ENCODE data around the gene SORCS2.

SORCS2 gene

DNA sequence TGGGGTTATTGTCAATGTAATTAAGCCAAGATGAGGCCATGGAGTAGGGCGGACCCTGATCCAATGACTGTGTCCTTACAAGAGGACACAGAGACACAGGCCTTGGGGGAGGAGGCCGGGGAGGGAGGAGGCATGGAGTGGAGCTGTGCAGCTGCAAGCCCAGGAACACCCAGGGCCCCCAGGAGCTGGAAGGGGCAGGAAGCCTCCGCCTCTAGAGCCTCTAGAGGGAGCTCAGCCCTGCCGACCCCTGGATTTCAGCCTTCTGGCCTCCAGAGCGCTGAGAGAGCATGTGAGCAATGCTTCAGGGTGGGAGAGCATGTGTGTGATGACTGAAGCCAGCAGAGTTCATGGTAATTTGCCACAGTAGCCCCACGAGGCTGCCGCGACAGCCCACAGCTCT lies 512.7 kb downstream of the SORCS2 start:
- no peak overlapping the region for H3K4me3 ChIP-seq
- H3K27ac ChIP-seq, result no peak overlapping the region
- DNase-seq (ENCODE audit: low spot score), result no peak
- TF ChIP-seq CTCF (IDR thresholded peaks at IDR 0.05), result no peak

DNA sequence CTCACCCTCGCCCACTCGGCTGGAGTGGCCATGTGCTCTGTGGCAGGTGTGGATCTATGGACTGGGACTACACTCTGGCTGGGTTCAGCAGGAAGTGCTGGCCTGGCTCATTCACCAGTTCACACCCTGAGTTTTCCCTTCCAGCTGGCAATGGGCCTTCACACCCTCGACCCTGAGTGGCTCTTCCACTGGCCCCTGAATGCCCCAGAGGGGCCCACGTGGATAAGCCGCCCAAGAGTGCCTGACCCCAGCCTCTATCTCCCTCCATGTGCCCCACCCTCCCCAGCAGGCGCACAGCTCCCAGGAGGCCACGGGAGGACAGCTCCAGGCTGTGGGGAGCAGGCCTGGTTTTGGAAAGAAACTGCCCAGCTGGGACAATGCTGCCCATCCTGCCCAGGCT lies 513.3 kb downstream of the SORCS2 start:
- DNase-seq (ENCODE audit: low spot score), result no peak
- TF ChIP-seq CTCF (IDR thresholded peaks at IDR 0.05), result no peak
- H3K4me3 ChIP-seq, result no peak overlapping the region
- no peak overlapping the region for H3K27ac ChIP-seq

- Histone ChIP-seq H3K27ac (no peak overlapping the region), H3K4me3 (no peak overlapping the region)
- no peak for DNase-seq (ENCODE audit: low spot score)
- no peak for TF ChIP-seq CTCF (IDR thresholded peaks at IDR 0.05)
These were observed 515.9 kb downstream of the SORCS2 start for GRCh38 chr4:7708238-7708637.

GRCh38 chr4:7708981-7709380 lies 516.6 kb downstream of the SORCS2 start:
- DNase-seq (ENCODE audit: low spot score), result no peak
- no peak overlapping the region for H3K4me3 ChIP-seq
- no peak overlapping the region for H3K27ac ChIP-seq
- no peak for TF ChIP-seq CTCF (IDR thresholded peaks at IDR 0.05)

DNA sequence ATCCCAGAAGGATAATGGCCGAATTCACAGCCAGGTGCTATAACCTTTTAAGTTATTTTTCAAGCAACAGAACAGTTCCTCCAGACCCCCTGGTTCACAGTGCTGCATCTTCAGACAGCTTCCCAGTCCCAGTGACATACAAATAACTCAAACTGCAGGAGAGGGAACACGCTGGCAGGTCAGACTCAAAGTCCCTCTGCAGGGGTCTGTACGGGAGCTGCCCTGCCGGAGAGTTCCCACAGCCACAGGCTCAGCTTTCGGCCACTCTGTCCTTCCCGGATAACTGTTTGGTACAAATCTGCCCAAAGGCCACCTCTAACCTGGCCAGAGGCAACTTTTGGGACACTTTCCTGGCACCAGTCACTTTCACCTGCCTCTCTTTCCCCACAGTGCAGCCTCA lies 517.1 kb downstream of the SORCS2 start:
- Histone ChIP-seq H3K4me3 (no peak overlapping the region), H3K27ac (no peak overlapping the region)
- no peak for DNase-seq (ENCODE audit: low spot score)
- TF ChIP-seq CTCF (IDR thresholded peaks at IDR 0.05), result no peak

DNA sequence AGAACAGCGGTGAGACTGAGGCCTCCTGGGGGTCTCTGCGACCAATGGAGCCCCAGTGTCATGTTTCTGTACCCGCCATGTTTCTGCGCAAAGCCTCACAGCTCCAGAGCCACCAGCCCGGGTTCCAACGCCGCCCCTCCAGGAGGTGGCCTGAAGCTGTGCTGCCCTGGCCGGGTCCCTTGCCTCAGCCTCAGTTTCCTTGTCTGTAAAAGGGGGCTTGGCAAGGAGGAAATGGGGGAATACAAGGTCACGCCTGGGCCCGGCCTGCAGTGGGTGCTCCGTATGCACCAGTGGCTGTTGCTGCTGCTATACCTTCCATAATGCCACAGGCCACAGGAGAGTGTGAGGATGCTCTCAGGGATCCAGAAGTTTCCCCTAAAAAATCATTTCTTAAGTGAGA lies 517.8 kb downstream of the SORCS2 start:
- no peak for TF ChIP-seq CTCF (IDR thresholded peaks at IDR 0.05)
- no peak overlapping the region for H3K27ac ChIP-seq
- no peak for DNase-seq (ENCODE audit: low spot score)

DNA sequence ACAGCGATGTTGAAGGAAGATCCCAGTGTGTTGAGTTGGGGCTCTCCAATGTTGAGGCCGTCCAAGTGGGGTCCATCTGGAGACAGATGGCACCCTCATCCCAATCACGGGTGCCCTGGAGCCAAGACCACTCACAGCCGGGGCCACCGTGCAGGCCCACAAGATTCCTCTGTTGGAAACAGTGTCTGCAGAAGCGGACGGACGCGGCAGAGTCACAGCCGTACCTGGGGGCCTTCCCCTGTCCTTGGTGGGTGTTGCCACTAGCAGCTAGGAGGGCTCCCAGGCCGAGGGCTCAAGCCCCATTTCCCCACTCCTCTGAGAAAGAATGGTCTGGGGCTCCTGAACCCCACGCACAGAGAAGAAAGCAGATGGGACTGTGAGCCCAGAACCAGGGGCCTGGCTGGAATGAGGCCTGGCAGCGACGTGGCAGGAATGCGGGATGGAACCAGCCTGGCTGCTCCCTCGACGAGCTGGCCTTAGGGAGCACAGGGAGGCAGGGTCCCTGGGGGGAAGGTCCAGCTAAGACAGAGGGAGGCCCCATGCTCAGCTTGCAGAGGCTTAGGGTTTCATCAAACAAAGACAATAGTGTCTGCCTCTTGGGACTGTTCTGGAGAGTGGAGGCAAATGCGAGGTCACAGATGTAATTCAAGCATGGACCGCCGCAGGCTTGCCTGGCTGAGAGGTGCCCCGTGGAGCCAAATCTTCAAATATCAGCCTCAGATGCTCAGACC lies 518.4 kb downstream of the SORCS2 start:
- Histone ChIP-seq H3K27ac (no peak overlapping the region), H3K4me3 (no peak overlapping the region)
- DNase-seq (ENCODE audit: low spot score), result no peak
- TF ChIP-seq CTCF (IDR thresholded peaks at IDR 0.05), result no peak

More for the DNA sequence above, 517.8 kb downstream of the SORCS2 start:
- no peak overlapping the region for H3K4me3 ChIP-seq
